Measurements from ENCODE around the gene LCORL. TPM values are rescaled to one million over a fixed set of nuclear protein-coding genes. Genes with fewer than 3 reads are reported as not detected.

The LCORL gene
- total and polyA plus RNA-seq, 9 of the 15 experiments (the other 6 are each of a cell fraction or from before 2014, with no cell fraction given), result 3.1 to 24.5 (median 11.1) TPM

GRCh38 chr4:18034099-18034498 lies 12.5 kb upstream of the LCORL start (continued):
- no peak for TF ChIP-seq FOXP4 (CRISPR knock-in tag; IDR thresholded peaks at IDR 0.05; ENCODE audit: borderline replicate concordance)

GRCh38 chr4:18033111-18034085 lies 11.8 kb upstream of the LCORL start:
- no peak overlapping the region for H3K4me2 ChIP-seq (ENCODE audit: insufficient read depth, low read length)
- no peaks in the 10 kb centered on the region for H3K9me3 ChIP-seq (replicated peaks; ENCODE audit: control insufficient read depth, insufficient read depth, low read depth, low read length)
- H3K27me3 ChIP-seq (ENCODE audit: control insufficient read depth in 2 of 2, insufficient read depth in 2 of 2, low read length in 2 of 2), result no peaks in the 10 kb centered on the region
- H3K36me3 ChIP-seq (ENCODE audit: control insufficient read depth, insufficient read depth, low read length), result no peaks in the 10 kb centered on the region
- ATAC-seq, result no peak
- no peaks in the 10 kb centered on the region for H3K9me1 ChIP-seq (ENCODE audit: control insufficient read depth, insufficient read depth, low read length)
- no peak overlapping the region for H3K9ac ChIP-seq (ENCODE audit: insufficient read depth in 1 of 2, low read depth in 2 of 2, low read length in 2 of 2)
- 16% methylated on average over 2 of the region's 2 CpGs for WGBS (ENCODE audit: insufficient coverage, low coverage, missing lambda C conversion rate)
- H3K4me3 ChIP-seq, result no peak overlapping the region
- no peak for FAIRE-seq
- no peaks in the 10 kb centered on the region for H4K20me1 ChIP-seq (replicated peaks; ENCODE audit: control insufficient read depth, insufficient read depth, low read length)
- ChIA-PET CTCF (ENCODE audit: low intra/inter-chr PET ratio) (no interaction called here), POLR2A (no interaction called here)
- no peak for DNase-seq (ENCODE audit: extremely low read depth in 1 of 4, low spot score in 3 of 4)
- intact Hi-C loops (cut with micrococcal nuclease) (no loop called here), in situ Hi-C loops (cut with MboI) (no loop called here)
- H2AFZ ChIP-seq (ENCODE audit: low read depth, low read length), result no peak overlapping the region
- H3K79me2 ChIP-seq (ENCODE audit: control insufficient read depth, insufficient read depth, low read length), result no peaks in the 10 kb centered on the region
- no peaks in the 10 kb centered on the region for H3K4me1 ChIP-seq (replicated peaks in 1 of 2; ENCODE audit: control insufficient read depth in 2 of 2, insufficient read depth in 2 of 2, low read length in 2 of 2)
- no TSS peak for BruUV-seq (replicated peaks)
- TF ChIP-seq TFE3 (CRISPR knock-in tag; IDR thresholded peaks at IDR 0.05) (no peak), ERF (CRISPR knock-in tag; IDR thresholded peaks at IDR 0.05) (no peak), TEAD4 (IDR thresholded peaks at IDR 0.05; ENCODE audit: low read length) (no peak), TEAD4 (CRISPR knock-in tag; IDR thresholded peaks at IDR 0.05; ENCODE audit: borderline replicate concordance) (no peak), ZNF431 (CRISPR knock-in tag; IDR thresholded peaks at IDR 0.05) (no peak), SAFB2 (IDR thresholded peaks at IDR 0.05; ENCODE audit: borderline replicate concordance, low read depth, low read length, severe bottlenecking) (no peak), ZNF277 (CRISPR knock-in tag; IDR thresholded peaks at IDR 0.05; ENCODE audit: borderline replicate concordance) (no peak), HDAC1 (IDR thresholded peaks at IDR 0.05) (no peak), CBFA2T3 (IDR thresholded peaks at IDR 0.05) (no peak)
- no peak overlapping the region for H3K27ac ChIP-seq (ENCODE audit: extremely low read depth, low read depth, low read length)

All from K562 (cell line).